AG04450 (cell line): ENCODE data around the gene ARHGAP24. TPM values are rescaled to one million over a fixed set of nuclear protein-coding genes. Genes with fewer than 3 reads are reported as not detected.
"Not testable (repeated sequence)": the region's sequence is repeated elsewhere in the genome, so short reads cannot be mapped to it uniquely, and the experiment has no call there.

Source experiments
- CTCF ChIA-PET: fragments of 300-600, 350-600 bp; formaldehyde crosslinking; extraction: SDS; loops from one replicate; lab custom pipeline; 2022; ENCODE audit warnings: antibody characterized with exemption, inconsistent platforms; lab: Charles Lee
- POLR2A ChIA-PET: fragments of 350-600 bp; formaldehyde crosslinking; extraction: SDS; loops from one replicate; lab custom pipeline; 2021; ENCODE audit warnings: antibody characterized with exemption, inconsistent platforms; lab: Yijun Ruan, JAX
- DNase-seq: peaks from one replicate; pipeline ENCODE4 v3.0.0-alpha.2; 2011; ENCODE audit warnings: low read depth, low spot score
- H3K27ac ChIP-seq: one replicate; pipeline ENCODE4 v1.5.1; 2012; ENCODE audit warnings: low read depth, low read length, control low read depth
- H3K27me3 ChIP-seq: one replicate; pipeline ENCODE4 v1.6.0; 2012; ENCODE audit warnings: low read length; ENCODE audit not compliant: control insufficient read depth, insufficient read depth
- H3K4me3 ChIP-seq: 2 replicates; pipeline ENCODE4 v1.5.1; 2011; ENCODE audit warnings: mild to moderate bottlenecking, low read depth, low read length, control low read depth
- H3K9me3 ChIP-seq: 2 replicates; pipeline ENCODE4 v1.5.1; 2012; ENCODE audit warnings: low read length; ENCODE audit not compliant: control insufficient read depth, insufficient read depth
- polyA plus RNA-seq: library from polyadenylated mRNA; depleted of rRNA; stranded (reverse); fragments of >200 nt; gene quantifications from 2 replicates; pipeline ENCODE4 v1.2.3, GENCODE V29; 2011
- TF ChIP-seq, protein P1 (sequence below): IDR thresholded peaks from 2 replicates; pipeline ENCODE4 v1.5.1; 2011; ENCODE audit warnings: low read depth, low read length, control low read depth, inconsistent platforms

The ARHGAP24 gene
- polyA plus RNA-seq, 1 experiment = 16.8 TPM

DNA sequence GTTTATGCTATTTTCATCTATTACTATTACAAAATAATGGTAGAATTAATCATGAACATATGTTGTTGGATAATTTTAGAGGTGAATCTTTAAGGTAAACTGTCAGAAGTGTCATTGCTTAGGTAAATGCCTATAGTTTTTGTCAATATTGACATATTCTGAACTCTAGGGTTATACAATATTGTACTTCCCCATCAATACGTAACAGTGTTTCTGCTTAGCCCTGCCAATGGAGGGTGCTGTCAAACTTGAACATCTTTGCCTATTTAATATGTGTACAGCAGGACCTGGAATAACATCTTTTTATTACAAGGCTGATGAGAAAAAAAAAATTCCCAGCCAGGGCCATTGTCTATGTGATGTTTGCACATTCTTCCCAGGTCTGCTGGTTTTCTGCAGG is 40.8 kb downstream of the ARHGAP24 start:
- POLR2A ChIA-PET = no interaction called here
- Histone ChIP-seq H3K27me3 (no peaks in the 10 kb centered on the region), H3K9me3 (no peaks in the 10 kb centered on the region), H3K4me3 (no peak overlapping the region), H3K27ac (no peak overlapping the region)
- CTCF ChIA-PET = no interaction called here
- no peak for DNase-seq
- TF ChIP-seq, protein P1, sequence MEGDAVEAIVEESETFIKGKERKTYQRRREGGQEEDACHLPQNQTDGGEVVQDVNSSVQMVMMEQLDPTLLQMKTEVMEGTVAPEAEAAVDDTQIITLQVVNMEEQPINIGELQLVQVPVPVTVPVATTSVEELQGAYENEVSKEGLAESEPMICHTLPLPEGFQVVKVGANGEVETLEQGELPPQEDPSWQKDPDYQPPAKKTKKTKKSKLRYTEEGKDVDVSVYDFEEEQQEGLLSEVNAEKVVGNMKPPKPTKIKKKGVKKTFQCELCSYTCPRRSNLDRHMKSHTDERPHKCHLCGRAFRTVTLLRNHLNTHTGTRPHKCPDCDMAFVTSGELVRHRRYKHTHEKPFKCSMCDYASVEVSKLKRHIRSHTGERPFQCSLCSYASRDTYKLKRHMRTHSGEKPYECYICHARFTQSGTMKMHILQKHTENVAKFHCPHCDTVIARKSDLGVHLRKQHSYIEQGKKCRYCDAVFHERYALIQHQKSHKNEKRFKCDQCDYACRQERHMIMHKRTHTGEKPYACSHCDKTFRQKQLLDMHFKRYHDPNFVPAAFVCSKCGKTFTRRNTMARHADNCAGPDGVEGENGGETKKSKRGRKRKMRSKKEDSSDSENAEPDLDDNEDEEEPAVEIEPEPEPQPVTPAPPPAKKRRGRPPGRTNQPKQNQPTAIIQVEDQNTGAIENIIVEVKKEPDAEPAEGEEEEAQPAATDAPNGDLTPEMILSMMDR = no peak

DNA sequence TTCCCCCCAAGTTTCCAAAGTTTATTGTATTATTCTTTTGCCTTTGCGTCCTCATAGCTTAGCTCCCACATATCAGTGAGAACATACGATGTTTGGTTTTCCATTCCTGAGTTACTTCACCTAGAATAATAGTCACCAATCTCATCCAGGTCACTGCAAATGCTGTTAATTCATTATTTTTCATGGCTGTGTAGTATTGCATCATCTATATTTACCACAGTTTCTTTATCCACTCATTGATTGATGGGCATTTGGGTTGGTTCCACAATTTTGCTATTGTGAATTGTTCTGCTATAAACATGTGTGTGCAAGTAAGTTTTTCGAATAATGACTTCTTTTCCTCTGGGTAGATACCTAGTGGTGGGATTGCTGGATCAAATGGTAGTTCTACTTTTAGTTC is 43.6 kb downstream of the ARHGAP24 start:
- CTCF ChIA-PET, POLR2A ChIA-PET, H3K4me3 ChIP-seq, H3K27me3 ChIP-seq, H3K27ac ChIP-seq, H3K9me3 ChIP-seq, DNase-seq: not testable (repeated sequence)

DNA sequence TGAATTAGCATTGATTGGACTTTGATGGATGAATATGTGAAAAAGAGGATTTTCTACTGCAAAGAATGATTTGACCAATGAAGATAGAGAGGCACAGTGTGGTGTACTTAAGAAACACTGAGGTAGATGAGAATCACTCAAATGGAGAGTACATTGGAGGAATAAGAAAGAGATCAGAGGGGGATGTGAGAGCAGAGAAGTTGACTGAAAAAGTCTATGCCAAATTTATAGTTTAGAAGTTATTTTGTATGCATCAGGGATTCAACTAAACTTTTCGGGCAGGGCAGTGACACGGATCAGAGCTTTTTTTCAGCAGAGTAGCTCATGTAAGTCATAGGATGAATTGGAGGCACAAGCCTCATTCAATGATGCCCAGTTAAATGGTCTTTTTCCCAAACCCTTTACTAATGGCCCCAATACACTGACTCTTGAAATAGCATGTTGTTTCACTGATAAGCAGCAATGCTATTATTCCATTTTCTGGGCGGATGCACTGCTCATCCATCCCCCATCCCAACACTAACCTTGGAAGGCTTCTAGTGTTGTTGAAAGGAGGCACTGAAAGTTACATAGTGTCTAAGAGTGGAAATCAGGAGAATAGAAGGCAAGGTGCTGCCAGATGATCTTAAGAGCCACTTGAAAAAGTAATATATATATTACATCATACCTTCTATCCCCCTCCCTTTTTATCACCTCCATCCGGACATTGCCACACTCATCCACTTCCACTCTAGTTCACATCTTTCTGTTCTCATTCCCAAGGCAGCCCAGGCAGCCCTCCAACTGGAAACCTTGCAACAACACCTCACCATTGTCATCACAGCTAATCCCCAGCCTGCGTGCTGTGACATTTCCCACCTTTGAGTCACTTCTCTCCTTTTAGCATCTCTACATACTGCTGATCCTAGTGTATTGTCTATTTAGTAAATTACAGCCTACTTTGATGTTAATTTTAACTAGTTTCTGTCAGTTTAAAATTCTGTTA is 46.1 kb downstream of the ARHGAP24 start:
- no peak for DNase-seq
- POLR2A ChIA-PET = no interaction called here
- no peak overlapping the region for H3K27ac ChIP-seq

DNA sequence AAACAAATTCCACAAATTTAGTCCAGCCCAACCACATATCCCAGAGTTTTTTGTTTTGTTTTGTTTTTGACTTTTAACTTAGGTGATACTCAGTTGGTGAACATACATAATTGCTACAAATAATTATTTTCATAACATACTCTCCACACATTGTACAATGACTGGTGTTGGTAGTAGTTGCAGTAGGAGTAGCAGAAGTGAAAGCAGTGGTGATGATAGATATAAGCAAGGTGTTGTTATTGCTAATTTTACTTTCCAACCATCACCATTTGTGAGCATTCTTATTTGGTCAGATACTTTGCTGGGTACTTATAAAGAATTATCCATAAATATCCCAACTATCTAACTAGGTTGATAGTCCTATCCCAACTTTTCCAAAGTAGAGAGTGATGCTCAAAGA is 47.3 kb downstream of the ARHGAP24 start:
- H3K27me3 ChIP-seq = no peaks in the 10 kb centered on the region
- TF ChIP-seq, protein P1 = no peak
- H3K27ac ChIP-seq = no peak overlapping the region
- no peak for DNase-seq
- H3K9me3 ChIP-seq = no peaks in the 10 kb centered on the region
- POLR2A ChIA-PET = no interaction called here
- CTCF ChIA-PET = interaction anchor here (0.6 kb wide), 1 partner anchor 379 kb away, joined by 3 read pairs; no protein-coding TSS in a partner anchor
- no peak overlapping the region for H3K4me3 ChIP-seq

More for the DNA sequence above, 46.1 kb downstream of the ARHGAP24 start:
- Histone ChIP-seq H3K9me3 (no peaks in the 10 kb centered on the region), H3K27me3 (no peaks in the 10 kb centered on the region), H3K4me3 (no peak overlapping the region)
- TF ChIP-seq, protein P1 = no peak
- CTCF ChIA-PET = no interaction called here

DNA sequence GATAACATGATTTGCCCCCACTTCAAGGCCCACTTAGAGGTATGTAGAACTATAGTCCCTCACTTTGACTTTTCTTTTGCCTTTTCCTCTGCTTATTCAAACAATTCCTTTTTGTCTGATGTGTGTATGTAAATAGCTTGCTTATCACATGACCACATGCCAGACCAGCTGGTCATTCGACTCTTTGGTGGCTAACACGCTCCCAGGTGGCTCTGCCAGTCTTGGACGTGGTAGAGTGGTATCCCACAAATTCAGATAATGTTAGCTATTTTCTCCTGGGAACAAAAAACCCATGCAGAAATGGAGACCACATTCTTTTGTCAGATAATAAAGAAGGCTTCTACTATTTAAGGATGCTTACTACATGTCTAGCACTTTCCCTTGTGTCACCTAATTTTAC is 47.9 kb downstream of the ARHGAP24 start:
- no peak overlapping the region for H3K4me3 ChIP-seq
- DNase-seq = no peak
- ChIA-PET POLR2A (no interaction called here), CTCF (interaction anchor here (0.6 kb wide), 1 partner anchor 379 kb away, joined by 3 read pairs; no protein-coding TSS in a partner anchor)
- no peaks in the 10 kb centered on the region for H3K27me3 ChIP-seq
- TF ChIP-seq, protein P1 = no peak
- H3K27ac ChIP-seq = no peak overlapping the region
- H3K9me3 ChIP-seq = no peaks in the 10 kb centered on the region
